NB4 (cell line): ENCODE results near the gene SLC15A5.

Experiments
- CTCF ChIP-seq: IDR thresholded peaks from one replicate; pipeline ENCODE4 v1.5.1; 2012; ENCODE audit warnings: low read depth, low read length
- MAX ChIP-seq: IDR thresholded peaks from 2 replicates; pipeline ENCODE4 v1.6.1; 2011; ENCODE audit warnings: low read depth, low read length
- POLR2A ChIP-seq: IDR thresholded peaks from 2 replicates; pipeline ENCODE4 v1.6.1; 2011; ENCODE audit warnings: mild to moderate bottlenecking; ENCODE audit not compliant: insufficient read length; ENCODE audit errors: extremely low read depth

GRCh38 chr12:16323638-16324037 lies 46.2 kb upstream of the SLC15A5 start:
- TF ChIP-seq POLR2A = no peak
- TF ChIP-seq CTCF = no peak
- no peak for TF ChIP-seq MAX
